NCI-H526 (cell line): ENCODE measurements around the gene CAPN15.

Source experiments
- DNase-seq, 2 experiments: peaks; one replicate each; lab custom pipeline; 2025; lab: John Stamatoyannopoulos, UW

The CAPN15 gene

DNA sequence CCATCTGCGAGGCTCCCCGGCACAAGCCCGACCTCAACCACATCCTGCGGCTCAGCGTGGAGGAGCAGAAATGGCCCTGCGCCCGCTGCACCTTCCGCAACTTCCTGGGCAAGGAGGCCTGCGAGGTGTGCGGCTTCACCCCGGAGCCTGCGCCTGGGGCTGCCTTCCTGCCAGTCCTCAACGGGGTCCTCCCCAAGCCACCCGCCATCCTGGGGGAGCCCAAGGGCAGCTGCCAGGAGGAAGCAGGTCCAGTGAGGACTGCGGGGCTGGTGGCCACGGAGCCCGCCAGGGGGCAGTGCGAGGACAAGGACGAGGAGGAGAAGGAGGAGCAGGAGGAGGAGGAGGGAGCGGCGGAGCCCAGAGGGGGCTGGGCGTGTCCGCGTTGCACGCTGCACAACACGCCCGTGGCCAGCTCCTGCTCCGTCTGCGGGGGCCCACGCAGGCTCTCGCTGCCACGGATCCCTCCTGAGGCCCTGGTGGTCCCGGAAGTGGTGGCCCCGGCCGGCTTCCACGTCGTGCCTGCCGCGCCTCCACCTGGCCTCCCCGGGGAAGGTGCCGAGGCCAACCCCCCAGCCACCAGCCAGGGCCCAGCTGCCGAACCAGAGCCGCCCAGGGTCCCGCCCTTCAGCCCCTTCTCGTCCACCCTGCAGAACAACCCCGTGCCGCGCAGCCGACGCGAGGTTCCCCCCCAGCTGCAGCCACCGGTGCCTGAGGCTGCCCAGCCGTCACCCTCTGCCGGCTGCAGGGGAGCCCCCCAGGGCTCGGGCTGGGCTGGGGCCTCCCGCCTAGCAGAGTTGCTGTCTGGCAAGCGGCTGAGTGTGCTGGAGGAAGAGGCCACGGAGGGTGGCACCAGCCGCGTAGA, 19.6 kb downstream of the CAPN15 start:
- peak; percentile 19 to 77 for DNase-seq

DNA sequence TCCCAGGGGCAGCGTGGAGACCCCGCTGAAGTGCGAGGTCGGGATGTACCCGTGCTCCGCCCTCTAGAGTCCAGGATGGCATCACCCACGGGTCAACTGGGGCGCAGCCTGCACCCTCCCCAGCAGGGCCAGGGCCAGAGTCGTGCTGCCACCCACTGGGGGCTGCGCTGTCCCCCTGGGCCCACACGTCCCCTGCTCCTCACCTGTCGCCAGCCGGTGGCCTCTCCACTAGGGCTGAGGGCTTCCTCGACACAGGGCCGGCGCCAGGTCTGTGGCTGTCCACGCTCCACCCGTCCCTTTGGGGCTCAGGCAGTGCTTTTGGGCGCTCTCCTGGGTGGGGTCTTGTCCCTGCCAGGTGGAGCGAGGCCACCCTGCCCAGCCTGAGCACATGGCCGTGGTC, 21.1 kb downstream of the CAPN15 start:
- DNase-seq, result no peak

DNA sequence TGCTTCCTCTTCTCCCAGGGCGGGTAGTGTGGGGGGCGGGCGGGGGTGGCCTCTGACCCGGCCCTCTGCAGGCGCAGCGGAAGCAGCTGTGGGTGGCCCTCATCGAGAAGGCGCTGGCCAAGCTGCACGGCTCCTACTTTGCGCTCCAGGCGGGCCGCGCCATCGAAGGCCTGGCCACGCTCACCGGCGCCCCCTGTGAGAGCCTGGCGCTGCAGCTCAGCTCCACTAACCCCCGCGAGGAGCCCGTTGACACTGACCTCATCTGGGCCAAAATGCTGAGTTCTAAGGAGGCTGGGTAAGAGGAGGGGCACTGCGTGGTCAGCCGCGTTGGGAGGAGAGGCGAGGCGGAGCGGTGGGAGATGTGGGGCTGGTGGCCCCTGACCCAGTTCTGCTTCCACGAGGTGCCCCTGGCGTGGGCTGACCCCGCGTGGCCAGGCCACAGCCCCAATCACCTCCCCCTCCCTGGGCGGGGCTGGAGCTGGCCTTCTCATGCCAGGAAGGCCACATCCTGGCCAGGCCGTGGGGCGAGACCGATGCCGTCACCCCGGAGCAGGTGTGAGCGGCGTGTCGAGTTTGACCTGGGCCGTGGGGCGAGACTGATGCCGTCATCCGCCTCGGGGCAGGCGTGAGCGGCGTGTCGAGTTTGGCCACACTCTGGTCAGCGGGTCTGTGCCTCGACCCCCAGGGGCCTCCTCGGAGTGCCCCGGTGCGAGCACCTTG, 22.2 kb downstream of the CAPN15 start:
- DNase-seq, result no peak

DNA sequence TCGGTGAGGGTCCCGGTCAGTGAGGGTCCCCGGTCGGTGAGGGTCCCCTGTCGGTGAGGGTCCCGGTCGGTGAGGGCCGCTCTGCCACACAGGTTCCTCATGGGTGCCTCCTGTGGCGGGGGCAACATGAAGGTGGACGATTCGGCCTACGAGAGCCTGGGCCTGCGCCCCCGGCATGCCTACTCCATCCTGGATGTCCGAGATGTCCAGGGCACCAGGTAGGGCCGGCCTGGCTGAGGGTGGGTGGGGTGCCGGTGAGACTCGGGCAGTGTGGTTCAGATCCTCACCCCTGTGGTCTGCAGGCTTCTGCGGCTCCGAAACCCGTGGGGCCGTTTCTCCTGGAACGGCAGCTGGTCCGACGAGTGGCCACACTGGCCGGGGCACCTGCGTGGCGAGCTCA, 23.7 kb downstream of the CAPN15 start:
- DNase-seq, result no peak

DNA sequence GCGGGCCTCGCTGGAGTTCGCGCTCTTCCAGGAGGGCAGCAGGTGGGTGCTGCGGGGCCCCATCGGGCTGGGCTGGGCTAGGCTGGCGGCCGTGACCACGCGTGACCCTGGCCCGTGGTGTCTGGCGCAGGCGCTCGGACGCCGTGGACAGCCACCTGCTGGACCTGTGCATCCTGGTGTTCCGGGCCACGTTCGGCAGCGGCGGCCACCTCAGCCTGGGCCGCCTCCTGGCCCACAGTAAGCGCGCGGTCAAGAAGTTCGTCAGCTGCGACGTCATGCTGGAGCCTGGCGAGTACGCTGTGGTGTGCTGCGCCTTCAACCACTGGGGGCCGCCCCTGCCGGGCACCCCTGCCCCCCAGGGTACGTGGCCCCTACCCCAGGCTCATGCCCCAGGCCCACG, 24.7 kb downstream of the CAPN15 start:
- no peak for DNase-seq

DNA sequence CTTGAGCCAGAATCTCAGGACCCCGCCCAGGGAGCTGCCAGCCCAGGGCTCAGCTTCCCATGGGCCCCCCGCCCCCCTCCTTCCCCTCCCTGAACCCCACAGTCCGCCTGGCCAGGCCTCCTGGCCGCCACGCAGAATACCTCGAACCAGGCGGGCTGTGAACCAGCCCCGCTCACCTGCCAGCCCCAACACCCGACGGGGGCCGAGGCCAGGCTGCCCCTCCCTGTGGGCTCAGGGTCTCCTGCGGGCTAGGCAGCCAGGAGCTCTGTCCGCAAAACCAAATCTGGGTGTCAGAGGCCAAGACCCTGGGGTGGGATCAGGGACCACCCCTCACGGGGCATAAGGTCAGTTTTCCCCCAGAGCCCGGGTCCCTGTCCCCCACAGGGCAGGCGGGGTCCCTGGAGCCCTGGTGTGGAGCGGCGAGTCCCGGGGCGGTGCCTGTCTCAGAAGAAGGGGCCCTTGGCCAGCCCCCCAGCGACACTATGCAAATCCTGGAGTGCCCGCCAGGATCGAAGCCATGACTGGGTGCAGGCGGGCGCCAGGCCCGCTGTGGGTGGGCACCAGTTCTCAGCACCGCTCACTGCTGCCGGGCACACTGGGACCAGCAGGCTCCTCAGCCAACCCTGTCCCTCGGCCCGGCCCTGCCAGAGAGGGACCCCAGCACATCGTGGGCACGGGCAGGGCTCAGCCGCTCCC, 26.2 kb downstream of the CAPN15 start:
- DNase-seq, result no peak

DNA sequence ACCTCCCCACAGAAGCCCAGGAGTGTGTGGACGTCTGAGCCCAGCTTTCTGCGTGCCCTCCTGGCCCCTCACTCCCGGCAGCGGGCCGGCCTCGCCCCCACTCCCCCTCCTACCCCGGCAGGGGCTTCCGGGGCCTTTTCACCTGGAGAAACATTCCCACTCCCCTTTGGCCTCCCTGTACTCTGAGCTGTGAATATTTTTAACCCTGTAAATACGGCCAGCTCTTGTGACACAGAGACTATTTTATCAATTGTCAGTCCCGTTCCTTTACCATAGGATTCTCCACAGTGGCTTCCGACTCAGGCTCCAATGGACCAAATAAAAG, 26.7 kb downstream of the CAPN15 start:
- no peak for DNase-seq

DNA sequence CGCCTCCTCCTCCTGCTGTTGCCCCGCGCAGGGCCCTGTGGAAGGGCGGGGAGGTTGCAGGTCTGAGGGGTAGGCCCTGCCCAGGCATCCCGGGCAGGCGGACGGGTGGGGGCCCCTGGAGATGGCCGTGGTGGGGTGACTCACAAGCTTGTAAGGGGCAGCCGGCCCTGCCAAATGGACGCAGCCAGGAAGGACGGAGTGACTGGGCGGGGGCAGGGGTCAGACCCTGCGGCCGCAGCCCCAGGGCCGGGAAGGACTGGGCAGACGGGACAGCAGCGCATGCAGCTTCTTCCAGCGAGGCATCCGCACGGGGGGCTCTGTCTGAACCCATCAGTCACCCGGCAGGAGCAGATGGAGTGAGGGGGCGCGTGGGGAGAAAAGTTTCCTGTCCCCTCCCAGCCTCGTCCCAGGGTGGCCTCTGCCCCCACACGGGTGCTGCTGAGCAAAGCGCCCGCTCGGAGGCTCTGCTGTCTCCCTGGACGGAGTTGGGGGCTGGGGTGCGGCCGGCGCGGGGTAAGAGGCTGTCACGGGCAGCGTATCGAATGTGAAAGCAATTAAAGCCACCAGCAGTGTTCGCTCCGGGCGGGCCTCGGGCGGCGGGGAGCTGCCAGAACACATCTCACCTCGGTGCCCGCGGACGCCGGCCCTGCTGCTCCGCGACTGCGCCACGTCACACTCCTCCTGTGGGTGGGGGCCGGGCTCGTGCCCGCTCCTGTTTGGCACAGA, 27.3 kb downstream of the CAPN15 start:
- DNase-seq, result no peak

DNA sequence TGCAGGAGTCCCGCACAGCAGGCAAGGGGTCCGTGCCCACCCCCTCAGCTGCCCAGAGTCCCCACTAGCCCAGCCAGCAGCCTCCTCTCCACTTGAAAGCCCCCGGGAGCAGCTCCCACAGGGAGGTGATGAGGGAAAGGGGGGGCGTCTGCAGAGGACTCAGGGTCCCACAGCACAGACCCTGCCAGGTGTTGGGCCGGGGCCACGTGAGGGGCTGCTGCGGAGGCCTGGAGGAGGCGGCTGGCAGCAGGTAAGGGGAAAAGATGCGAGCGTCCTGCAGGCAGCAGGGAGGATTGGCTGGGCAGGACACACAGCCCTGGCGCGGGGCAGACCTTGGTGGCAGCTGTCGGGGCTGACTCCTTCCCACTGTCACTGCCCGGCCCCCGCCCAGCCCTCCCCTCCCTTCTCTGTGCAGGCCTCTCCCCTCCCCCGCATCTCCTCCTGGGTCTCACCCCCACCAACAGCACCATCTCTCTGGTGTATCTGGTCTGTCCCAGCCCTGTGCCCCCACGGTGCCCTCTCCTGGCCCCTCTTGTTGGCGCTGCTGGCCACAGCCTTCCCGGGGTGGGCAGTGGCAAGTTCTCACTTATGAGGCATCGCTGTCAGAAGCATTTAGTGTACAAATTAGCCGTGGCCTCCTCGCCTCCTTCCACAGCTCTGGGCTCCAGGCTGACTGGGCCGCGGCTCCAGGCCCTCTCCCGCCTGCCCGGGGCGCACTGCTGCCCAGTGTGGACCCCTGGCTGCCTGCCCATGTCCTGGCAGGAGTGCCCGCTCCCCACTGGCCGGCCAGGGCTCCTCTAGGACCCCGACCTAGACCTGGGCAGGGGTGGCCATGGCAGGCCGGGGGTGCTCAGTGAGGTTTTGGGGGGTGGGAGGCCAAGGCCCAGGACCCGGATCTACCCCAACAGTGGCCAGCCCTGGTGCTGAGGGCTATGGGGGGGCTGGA, 28.3 kb downstream of the CAPN15 start:
- no peak for DNase-seq

DNA sequence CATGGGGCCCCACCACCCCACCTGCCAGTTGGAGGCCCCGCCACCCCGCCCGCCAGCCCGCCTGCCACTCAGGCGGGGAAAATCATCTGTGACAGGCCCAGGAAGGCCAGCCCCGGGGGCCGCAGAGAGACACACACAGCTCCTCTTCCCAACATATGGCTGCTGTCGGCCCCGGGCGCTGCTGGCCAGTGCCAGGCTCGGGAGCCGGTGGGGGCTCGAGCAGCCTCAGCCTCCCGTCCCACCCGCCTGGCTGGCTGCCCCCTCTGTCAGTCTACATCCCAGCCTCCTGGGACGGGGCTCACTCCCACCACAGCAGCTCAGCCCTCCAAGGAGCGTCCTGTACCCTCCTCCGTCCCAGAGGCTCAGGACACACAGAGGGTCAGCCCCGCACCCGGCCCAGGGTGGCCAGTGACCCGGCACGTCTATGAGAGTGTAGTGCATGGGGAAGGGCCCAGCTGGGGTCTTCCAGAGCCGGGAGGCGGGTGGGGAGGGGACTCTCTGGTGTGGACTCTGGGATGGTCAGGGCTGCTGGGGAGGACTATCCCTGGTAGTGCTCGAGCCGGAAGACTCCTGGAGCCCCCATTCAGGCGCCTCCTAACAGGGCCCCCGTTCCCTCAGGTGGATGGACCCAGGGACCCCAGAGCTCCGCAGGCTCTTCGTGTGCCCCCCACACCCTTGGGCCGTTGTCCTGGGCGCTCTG, 29.1 kb downstream of the CAPN15 start:
- no peak for DNase-seq

DNA sequence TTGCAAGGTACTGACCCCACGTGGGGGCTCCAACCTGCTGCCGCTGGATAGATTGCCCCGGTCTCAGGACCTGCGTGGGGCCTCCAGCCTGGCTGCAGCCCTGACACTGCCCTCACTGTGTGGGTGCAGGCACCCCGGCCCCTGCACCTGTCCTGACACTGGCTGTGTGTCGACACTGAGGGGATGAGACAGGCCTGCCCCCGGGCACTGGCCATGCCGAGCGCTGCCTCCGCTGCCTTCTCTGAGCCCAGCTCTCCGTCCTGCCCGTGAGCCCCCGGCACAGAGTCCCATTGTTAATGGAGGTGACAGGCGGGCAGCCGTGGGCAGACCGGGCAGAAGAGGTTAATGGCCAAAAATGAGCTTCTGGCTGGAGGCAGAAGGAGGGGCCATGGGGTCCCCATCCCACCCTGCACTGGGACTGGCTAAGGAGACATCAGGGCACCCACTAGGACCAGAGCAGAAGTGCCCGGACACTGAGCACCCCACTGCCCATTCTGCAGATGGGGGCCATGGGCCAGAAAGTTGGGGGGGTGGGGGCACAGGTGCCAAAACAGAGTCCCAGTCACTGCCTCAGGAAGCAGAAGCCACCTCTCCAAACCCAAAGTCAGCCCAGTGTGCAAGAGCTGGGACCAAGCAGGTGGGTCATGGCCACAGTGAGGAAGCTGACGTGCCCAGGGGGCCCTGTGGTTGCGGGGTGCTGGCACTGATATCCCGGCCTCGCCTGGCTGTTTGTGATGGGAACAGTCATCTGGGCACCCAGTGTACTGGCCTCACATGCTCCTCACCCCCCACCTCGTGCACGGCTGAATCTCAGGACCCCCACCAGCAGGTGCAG, 30.2 kb downstream of the CAPN15 start:
- no peak for DNase-seq

DNA sequence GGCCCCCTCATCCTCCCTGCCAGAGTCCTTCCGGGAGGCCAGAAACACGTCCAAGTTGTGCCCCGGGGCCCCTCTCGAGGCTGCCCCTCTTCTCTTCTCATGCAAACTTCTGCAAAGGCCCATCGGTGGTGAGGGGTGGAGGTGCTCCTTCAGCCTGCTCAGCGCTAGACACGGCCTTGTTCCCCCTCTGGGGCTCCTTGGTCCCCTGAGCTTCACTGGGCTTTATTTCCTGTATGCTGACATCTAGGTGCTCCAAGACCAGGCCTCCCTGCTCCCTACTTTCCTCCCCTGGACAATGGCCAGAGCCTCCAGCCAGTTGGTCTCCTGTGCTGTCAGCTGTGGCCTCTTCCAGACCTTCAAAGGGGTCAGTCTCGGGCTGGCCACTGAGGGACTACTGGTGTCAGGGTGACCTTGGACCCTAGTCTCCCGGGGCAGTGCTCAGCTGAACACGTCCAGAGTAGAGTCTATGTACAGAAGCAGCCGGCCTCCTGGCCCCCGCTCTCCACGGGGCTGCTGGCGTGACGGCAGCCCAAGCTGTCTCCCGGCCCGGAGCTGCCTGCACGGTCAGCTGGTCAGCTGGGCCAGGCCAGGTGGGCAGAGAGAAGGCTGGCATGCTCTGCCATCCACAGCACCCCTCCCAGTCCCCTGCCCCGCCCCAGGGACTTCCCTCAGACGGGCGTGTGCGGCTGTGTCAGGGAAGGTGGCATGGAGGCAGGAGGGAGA, 30.9 kb downstream of the CAPN15 start:
- DNase-seq, result no peak

DNA sequence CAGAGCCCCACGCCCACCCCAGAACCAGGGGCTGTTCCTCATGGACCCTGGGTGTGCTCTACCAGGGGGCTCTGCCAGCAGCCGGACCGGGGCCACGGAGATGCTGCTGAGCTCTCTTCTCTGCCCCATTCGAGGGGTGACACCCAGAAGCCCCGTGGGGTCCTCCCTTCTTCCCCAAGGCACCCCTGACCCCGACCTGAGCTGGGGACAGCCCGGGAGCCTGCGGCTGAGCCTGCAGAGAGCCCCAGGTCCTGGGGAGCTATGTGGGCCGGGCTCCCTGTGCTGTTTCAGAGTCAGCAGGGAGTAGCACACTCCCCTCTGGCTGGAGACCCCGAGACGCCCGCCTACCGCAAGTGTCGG, 31.5 kb downstream of the CAPN15 start:
- DNase-seq, result no peak

DNA sequence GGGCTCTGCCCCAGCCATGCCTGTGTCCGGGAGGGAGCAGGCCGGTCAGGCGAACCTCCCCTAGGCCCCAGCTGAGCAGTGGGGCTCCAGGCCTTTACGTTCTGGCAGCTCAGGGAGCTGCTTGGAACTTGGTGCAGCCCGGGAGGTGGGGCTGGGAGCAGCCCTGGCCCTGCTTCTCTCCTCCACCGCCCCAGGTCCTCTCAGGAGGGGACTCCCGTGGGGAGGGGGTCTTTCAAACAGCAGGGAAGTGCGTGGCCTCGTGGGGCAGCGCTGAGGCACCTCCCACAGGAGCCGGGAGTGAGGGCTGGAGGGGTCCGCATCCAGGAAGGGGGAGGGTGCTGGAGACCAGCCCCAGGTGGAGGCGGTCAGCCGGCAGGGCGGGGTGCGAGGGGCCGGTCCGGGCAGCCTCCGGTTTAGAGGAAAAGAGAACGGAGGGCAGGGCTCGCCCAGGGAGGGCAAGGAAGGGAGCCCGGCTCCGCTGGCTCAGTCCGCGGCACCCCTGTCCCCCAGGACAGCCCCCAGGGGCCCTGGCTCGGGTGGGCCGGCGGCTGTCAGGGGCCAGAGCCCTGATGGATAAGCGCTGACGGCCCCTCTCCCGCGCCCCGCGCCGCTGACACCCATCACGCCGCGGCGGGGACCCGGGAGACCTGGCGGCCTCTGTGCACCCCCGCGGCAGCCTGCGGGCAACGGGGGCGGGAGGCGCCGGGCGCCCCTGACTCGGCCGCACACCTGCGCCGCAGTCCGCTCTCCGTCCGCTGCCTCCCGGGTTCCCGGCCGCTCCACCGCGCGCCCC, 32.1 kb downstream of the CAPN15 start:
- no peak for DNase-seq

DNA sequence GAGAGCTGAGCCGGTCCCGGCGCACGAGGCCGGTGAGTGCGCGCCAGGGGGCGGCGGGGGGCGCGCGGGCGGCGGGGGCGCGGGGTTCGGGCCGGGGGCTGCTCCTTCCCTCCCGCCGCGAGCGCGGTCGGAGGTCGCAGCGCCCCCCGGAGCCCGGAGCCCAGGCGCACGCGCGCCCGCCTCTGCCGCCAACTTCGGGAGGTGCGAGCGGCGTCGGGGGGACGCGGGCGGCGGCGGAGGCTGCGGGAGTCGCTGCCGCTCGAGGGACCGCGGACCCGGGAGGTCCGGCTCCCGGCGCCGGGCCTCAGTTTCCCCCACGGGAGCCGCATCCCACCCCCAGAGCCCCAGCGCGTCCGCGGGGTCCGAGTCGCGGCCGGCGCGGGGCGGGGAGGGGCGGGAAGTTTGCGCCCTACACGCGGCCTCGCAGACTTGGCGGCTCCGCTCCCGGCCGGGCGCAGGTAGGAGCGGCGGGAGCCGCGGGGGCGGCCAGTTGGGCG, 32.7 kb downstream of the CAPN15 start, which contains the start of gene PRR35:
Gene PRR35 (plus strand): TSS at position 191 of the 497 bp plus-strand sequence. CDS start 2,901 bp downstream, outside the sequence.
- no peak for DNase-seq

DNA sequence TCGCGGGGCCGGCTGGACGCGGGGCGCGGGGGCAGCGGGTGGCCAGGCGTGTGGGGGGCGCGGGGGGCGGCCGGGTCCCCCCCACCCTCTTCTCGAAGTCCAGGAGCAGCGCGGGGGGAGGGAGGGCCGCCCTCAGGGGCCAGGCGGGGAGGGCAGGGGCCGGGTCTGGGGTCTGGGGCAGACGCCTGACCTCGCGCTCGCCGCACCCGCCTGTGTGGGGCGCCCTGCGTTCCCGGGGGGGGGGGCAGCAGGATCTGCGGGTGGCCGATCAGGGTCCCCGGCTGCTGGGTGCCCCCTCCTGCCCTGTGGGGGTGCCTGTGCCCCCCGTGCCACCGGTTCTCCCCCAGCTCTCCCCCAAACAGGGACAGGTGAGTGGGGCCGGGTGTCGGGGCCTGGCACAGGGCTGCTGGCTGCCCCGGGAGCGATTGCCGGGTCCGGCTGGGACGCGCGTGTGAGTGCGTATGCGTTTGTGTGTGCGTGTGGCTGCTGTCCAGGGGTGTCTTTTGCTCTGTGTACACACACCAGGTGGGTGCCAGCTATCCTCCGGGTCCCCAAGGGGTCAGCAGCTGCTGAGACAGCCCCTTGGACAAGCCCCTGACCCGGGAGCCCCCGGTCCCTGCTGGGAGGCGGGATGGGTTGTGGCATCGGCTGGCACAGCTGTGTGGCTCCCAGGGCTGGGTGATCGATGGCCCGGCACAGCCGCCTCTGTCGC, 33.3 kb downstream of the CAPN15 start:
- no peak for DNase-seq

DNA sequence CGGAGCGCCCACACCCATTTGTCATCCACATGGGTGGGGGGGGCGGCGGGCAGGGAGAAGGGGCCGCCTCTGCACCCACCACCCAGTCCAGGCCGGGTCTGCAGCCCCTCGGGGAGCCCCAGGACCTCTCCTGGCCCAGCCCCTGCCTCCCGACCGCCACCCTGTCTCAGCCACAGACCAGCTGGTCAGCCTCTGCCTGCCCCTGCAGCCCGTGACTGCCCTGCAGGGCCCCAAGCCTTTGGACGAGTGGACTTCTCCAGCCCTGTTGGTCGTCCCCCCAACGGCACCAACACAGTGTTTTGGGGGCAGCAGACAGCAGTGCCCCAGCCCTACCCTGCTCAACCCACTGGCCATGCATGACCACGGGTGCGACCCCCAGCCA, 33.9 kb downstream of the CAPN15 start:
- no peak for DNase-seq
